ENCODE results near the gene THNSL1.
"Not testable (repeated sequence)": the region's sequence is repeated elsewhere in the genome, so short reads cannot be mapped to it uniquely, and the experiment has no call there.

The THNSL1 gene

DNA sequence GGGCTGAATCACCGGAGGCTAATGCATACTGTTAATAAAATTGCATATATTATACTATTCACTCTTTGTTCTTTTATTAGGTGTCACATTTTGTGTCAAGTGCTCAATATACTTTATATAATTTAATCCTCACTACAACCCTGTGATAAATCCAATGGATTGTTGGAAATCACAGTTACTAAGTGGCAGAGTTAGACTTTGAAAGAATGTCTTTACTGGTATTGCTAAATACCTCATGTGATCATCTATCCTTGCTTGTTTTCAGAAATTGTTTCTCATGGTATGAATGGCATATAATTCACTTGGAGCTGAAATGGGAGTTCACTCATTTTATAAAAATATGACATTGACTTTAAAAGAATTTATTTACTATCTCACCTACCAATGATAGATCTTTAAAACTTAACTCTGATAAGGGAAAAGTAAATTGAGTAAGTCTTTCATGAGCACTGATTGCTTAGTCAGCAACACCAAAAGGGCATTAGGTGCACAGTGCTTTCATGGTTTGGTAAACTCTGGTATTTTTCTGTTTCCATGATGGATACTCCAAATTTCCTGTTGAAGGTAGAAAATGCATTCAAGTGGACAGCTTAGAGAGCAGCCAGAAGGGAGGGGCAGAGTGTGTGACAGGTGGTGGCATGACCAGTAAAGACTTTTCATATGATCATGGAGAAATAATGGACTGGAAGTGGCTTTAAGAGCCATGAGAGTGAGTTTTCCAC is 23.0 kb upstream of the THNSL1 start:
- no peak for DNase-seq
- intact Hi-C loops (cut with DNase I), result loop anchor here (5.0 kb wide), 1 partner anchor 351 kb away; no protein-coding TSS in a partner anchor

DNA sequence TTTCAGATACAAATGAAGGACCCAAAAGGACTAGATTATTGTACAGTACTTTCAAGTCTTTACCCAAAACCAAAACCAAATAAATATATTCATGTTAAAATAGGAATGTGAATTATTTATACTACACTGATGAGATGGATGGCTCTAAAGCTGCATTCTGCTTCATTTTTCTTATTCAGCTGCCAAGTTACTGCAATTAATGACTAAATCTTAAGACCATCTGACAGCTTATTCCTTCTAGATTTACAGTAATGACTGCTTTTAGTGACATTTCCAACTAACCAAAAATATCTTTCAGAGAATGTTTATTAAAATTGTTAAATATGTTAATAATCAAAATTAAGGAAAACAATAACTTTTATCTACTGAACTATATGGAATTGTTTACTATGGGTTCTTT is 21.3 kb upstream of the THNSL1 start:
- no peak for DNase-seq
- intact Hi-C loops (cut with DNase I), result no loop called here

DNA sequence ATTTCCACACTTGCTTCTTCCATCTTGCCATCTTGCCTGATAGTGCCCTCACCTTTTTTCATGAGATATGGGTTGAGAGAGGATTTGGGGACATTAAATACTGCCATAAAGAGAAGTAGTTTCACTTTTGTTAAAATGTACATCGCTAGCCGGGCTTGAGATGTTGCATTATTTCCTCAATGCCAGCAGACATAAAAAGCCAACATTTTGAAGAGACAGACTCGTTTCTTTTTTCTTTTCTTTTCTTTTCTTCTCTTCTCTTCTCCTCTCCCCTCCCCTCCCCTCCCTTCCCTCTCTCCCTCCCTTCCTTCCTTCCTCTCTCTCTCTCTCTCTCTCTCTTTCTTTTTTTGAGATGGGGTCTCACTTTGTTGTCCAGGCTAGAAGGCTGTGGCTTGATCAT is 18.4 kb upstream of the THNSL1 start:
- intact Hi-C loops (cut with DNase I), result no loop called here
- no peak for DNase-seq

DNA sequence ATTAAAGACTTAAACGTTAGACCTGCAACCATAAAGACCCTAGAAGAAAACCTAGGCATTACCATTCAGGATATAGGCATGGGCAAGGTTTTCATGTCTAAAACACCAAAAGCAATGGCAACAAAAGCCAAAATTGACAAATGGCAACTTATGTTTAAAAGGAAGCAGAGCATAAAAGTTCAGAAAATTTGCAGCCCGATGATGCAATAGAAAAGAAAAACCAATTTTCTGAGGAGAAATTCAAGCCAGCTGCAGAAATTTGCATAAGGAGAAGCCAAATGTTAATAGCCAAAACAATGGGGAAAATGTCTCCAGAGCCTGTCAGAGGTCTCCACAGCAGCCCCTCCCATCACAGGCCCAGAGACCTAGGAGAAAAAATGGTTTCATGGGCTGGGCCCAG is 4.8 kb upstream of the THNSL1 start:
- intact Hi-C loops (cut with DNase I), result loop anchor here (10.0 kb wide), 1 partner anchor 57 kb away; the partner anchor contains the start of gene PRTFDC1

DNA sequence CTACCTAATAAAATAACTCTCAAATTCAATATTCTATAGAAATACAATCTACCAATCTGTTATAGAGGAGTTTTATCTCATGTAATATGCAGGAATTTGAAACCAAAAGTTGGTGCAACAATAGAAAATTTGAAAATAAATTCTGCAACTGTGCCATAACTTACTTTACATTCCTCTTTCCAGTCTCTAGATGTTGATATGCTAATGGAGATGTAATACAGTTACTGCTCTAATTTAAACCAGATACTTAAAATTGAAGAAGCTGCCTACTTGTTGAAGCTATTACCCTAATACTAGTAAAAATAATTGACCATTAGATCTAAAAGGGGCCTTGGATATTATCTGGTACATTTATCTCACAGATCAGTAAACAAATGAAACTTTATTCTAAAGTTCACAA is 1.8 kb upstream of the THNSL1 start:
- intact Hi-C loops (cut with DNase I), result loop anchor here (10.0 kb wide), 1 partner anchor 60 kb away; the partner anchor contains the start of gene PRTFDC1
- DNase-seq, result no peak

More for the DNA sequence above, 4.8 kb upstream of the THNSL1 start:
- not testable (repeated sequence) for DNase-seq

DNA sequence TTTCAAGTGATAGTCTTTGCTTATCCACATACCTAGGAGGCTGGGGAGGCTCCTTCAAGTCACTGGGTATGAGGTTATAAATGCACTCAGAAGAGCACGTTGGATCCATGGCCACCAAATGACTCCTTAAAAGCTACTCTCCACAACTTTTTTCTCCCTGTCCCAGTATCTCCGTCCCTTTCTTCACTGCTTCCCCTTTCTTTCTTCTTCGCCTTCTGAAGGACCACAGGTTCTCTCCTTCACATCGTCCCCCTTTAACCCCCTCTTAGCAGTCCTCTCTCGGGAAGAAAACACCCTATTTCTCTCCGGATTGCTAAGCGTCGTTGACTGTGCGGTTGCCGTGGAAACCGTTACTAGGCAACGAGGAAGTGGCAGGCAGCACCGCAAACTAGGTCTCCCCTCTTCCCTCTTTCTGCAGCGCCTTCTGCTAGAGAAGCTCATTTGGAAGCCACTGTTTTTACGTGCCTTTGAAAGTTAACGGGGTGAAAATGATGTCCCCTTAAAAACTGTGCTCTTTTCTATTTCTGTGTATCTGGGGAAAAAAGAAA is 510 bp upstream of the THNSL1 start, which contains the start of gene ENKUR:
Gene ENKUR (minus strand): TSS at position 331 of the 548 bp plus-strand sequence. CDS start 222 bp downstream, at position 109.
- DNase-seq, result peak; percentile 77 to 98 (median 88)
- intact Hi-C loops (cut with DNase I), result loop anchor here (5.0 to 10.0 kb wide), 2 partner anchors 61 to 294 kb away; partner anchors contain the start of genes ARHGAP21 and PRTFDC1

DNA sequence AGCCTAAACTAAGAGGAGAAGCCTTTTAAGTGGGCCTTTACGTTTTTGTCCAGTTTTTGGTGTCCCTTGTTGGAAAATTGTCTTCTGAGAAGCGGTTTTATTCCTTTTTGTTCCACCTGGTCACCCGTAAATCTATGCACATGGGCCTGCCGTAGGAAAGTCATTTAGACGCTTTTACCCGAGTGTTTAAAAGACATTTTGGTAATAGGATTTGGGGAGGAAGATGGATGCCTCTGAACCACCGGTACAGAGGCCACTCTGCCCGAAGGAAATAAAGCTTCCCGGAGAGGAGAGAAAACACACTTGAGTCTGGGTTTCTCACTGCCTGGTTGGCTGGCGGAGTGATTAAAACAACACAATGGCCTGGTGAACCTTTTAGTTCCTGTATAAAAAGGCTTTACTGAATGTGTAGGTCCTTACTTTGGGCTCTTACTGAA is 760 bp downstream of the THNSL1 start:
- peak in 5 of 10 donors; percentile 10 to 62 (median 18) for DNase-seq
- intact Hi-C loops (cut with DNase I), result loop anchor here (5.0 to 10.0 kb wide), 2 partner anchors 62 to 295 kb away; partner anchors contain the start of genes ARHGAP21 and PRTFDC1

DNA sequence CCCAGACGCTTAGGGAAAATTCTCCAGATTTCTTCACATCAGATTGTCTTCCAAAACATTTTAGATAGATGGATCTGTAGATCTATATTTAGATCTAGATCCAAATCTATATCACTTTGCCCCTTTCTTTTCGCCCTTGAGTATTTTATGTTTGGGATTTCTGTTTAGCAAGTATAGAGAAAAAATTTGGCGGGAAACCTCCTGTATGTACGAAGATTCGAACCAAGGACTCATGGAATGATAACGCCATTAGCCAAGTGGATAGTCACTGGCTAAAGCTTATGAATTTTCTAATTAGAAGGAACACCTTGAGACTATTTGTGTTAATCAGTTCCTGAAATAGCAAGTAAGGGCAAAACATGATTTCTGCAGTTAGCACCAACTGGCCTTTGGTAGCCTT is 1.2 kb downstream of the THNSL1 start:
- intact Hi-C loops (cut with DNase I), result loop anchor here (5.0 to 10.0 kb wide), 2 partner anchors 63 to 295 kb away; partner anchors contain the start of genes ARHGAP21 and PRTFDC1
- no peak for DNase-seq

DNA sequence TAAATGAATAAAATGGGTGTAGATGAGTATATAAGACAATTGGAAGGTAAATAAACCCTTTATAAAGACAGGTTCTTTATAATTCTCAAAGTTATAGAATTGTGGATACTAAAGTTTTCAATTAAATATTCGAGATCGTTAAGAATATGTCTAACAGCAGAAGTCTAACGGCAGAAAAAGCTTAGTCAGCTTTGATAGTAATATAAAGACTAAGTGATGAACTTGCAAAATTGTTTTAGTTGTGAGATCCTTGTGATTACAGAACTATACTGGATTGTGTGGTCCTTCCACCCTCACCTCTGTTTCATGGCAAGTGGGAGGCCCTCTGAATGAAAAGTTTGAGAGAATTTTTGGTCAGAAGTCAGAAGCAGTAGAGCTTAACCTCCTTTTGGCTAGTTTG is 2.3 kb downstream of the THNSL1 start:
- intact Hi-C loops (cut with DNase I), result loop anchor here (5.0 to 10.0 kb wide), 2 partner anchors 64 to 296 kb away; partner anchors contain the start of genes ARHGAP21 and PRTFDC1

DNA sequence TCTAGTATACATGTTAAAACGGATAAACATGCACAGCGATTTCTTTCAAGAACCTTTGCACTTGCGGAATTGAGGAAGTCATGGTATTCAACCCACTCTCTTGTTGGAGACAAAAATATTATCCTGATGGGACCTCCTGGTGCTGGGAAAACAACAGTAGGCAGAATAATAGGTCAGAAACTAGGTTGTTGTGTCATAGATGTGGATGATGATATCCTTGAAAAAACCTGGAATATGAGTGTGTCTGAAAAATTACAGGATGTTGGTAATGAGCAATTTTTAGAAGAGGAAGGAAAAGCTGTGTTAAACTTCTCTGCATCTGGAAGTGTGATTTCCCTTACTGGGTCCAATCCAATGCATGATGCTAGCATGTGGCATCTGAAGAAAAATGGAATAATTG is 6.9 kb downstream of the THNSL1 start:
- intact Hi-C loops (cut with DNase I), result no loop called here
- no peak for DNase-seq

More for the DNA sequence above, 2.3 kb downstream of the THNSL1 start:
- no peak for DNase-seq

DNA sequence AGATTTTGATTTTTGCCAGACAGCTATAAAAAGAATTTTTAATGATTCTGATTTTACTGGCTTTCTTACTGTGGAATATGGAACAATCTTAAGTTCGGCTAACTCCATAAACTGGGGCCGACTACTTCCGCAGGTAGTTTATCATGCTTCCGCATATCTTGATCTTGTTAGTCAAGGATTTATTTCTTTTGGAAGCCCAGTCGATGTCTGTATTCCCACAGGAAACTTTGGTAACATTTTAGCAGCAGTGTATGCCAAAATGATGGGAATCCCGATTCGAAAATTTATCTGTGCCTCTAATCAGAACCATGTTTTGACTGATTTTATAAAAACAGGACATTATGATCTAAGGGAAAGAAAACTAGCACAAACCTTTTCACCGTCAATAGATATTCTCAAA is 8.1 kb downstream of the THNSL1 start:
- no peak for DNase-seq
- intact Hi-C loops (cut with DNase I), result no loop called here

DNA sequence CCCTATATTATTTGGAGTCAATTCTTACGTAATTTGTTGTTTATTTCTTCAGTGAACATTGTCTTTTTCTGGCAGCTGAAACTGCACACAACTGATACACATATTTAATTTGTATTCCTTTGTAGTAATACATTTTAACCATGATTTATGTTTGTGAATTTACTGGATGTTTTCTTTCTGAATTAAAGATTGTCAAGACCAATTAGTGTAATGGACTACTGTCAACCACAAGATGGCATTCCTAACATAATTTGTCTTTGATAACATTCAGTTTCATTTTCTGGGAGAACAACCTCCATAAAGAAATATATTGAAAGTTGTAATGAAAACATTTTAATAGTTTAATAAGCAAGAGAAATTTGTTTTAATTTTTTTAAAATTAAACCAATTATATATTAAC is 10.1 kb downstream of the THNSL1 start:
- DNase-seq, result no peak
- intact Hi-C loops (cut with DNase I), result loop anchor here (2.0 to 5.0 kb wide), 2 partner anchors 54 to 201 kb away; no protein-coding TSS in a partner anchor

DNA sequence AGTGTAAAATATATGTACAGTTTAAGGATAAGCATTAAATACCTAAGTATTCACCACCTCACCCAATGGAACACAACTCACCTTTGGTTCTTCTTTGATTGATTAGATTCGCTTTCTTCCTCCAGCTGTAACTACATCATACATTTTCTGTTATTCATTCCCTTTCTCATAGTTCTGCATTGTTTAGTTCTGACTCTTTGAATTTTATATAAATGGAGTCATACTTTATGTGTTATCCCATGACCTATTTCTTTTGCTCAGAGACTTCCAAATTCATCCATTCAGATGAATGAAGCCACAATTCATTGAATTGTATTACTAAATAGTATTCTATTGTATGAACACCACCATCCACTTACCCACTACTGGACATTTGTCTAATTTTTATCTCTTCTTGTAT is 12.3 kb downstream of the THNSL1 start:
- intact Hi-C loops (cut with DNase I), result loop anchor here (5.0 kb wide), 1 partner anchor 199 kb away; no protein-coding TSS in a partner anchor
- no peak for DNase-seq

DNA sequence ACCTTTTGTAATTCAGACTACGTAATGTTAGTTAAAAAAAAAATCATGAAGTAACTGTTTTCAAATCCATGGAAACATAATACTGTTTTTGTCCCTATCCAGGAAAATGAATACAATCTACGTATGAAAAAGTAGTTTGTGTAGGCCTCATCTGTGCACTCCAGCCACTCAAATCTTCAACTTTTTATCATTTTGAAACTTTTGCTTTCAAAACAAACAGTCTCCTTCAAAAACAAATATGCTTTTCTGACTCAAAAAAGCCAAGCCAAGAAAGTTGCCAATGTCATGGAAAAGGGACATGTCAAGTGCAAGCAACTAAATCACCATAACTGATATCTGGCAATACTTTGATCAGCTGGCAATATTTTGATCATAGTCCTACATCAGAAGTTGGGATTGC is 13.1 kb downstream of the THNSL1 start:
- intact Hi-C loops (cut with DNase I), result loop anchor here (5.0 kb wide), 1 partner anchor 198 kb away; no protein-coding TSS in a partner anchor
- no peak for DNase-seq

DNA sequence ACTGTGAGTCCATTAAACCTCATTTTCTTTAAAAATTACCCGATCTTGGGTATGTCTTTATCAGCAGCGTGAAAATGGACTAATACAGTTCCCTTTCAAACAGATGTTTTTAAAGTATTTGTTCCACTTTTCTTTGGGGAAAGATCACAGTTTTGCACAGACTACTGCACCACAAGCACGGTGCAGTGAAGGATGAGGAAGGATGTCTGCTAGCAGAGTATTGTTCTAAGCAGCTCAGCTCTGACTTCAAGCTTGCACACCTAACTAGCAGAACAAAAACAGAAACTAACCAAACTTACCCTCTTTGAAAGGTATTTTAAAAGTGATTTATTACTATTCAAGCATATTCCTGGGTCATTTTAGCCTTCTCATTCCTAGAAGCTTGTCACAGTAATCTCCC is 20.0 kb downstream of the THNSL1 start:
- no peak for DNase-seq
- intact Hi-C loops (cut with DNase I), result no loop called here

DNA sequence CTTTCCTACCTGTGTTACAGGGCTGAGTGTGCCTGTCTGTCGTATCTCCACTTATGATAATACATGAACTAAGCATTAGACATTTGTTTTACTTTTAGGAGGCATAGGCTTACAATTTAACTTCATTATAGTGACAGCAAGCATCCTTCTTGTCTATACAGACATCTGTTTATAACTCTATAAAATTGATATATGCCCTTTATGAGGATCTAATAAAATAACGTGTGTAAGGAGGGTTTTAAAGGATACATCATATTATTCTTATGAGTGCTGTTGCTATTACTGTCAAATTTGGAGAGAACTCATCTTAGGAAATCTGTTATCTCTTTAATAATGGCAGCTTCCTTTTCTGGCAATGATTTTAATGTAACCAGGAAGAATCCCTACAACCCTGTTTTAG is 21.9 kb downstream of the THNSL1 start:
- intact Hi-C loops (cut with DNase I), result no loop called here

DNA sequence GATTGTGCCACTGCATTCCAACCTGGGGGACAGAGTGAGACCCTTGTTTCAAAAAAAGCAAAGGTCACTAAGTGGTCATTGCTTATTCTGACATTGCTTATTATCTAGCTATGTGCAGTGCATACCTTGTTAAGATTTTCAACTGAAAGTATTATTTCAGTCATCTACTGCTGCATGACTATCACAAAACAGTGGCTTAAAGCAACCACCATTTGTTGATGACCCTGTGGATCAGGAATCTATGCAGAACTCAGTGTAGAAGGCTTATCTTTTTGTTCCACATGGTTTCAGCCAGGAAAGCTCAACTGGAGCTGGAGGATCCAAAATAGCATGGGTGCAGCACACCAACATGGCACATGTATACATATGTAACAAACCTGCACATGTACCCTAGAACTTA is 23.1 kb downstream of the THNSL1 start:
- no peak for DNase-seq
- intact Hi-C loops (cut with DNase I), result no loop called here

More for the DNA sequence above, 21.9 kb downstream of the THNSL1 start:
- no peak for DNase-seq

DNA sequence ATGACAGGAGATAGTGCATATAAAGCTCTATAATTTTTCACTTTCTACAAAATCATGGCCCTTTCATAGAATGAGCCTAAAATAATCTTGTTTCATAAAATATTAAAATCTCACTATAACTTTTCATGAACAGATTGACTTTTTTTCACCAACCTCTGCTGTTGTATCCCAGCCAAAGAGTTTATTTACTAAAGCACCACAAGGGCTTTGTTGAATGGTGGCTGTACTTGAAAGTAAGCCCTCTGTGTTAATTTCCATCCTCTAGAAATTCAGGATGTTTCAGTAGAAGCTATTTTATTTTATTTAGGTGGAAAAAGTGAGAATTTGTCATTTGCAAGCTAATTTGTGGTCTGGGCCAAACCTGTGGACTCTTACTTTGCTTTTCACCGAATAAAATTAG is 30.2 kb downstream of the THNSL1 start:
- DNase-seq, result no peak
- intact Hi-C loops (cut with DNase I), result no loop called here

DNA sequence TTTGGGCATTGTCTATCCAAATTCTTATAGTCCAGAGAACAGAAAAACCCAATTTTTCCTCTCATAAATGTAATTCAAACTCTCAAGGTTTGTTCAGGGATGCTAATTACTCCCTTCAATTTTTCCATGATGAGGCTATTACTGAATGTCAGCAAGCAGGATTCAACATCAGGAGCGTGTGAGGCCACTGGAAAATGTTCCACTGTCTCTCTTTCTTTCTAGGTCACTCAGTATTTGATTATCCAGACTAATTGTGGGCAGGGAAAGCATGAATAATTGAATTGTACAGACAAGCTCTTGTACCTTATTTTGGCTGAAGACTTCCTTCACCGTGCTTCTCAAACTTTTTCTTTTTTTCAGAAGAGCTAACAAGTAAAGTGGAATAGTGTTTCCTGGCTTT is 30.7 kb downstream of the THNSL1 start:
- intact Hi-C loops (cut with DNase I), result no loop called here
- no peak for DNase-seq

DNA sequence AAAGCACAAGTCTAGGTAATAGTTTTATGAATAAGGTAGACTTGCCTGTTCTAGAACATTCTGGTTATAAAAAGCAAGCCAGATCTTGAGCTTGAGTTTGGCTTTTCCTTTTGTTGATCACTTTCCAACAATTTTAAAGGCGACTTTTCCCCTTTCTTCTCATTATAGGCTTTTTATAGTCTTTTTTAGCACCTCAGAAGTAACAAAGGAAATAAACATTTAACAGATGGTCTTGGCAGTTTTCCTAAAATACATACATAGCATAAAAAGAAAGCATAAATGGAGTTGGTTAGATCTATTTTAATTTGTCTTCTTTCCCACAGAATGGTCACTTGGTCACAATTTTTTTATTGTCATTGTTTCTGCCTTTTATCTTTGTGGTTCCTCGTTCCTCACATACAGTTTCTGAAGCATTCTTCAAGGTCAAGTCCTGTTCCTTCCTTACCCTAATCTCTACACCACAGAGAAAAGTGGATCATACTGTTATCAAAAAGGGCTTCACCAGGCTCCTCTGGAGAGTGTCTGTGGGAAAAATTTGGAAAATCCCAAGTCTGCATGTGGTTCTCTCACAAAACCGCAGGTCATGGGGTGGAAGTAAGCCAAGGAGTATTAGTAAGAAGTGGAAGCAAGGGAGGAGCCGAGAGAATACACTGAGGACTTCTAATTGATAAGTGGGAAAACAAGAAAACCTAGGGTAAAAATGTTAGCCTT is 31.3 kb downstream of the THNSL1 start:
- intact Hi-C loops (cut with DNase I), result no loop called here
- no peak for DNase-seq

DNA sequence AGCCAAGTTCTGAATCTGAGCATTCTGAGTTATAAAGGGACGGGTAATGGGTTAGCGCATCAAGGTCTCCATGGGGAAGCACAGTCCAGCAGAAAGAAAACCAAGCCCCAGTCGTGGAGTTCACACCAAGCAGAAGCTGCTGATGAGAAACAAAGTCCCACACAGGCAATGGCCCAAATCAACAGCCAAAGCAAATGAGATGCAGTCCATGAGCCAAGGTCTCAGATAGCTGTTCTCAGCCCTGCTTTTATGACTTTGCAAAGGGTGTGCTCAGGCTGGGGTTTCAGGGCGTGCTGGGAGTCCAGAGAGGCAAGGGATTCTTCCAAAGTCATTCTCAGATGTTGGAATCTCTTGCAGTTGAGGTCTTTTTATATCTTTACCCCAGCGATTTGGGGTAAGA is 32.0 kb downstream of the THNSL1 start:
- DNase-seq, result no peak
- intact Hi-C loops (cut with DNase I), result no loop called here

Data from posterior cingulate gyrus (tissue), 11 donors.